GM18867 (cell line): ENCODE measurements around the gene ELL3.
"Not testable (repeated sequence)": the region's sequence is repeated elsewhere in the genome, so short reads cannot be mapped to it uniquely, and the experiment has no call there.

Source experiments
- ATAC-seq: cut with Tn5 transposase; IDR thresholded peaks from one replicate; pipeline ENCODE4 v1.9.1; 2021; ENCODE audit warnings: mild to moderate bottlenecking, moderate library complexity; ENCODE audit not compliant: unreplicated experiment

Gene ELL3

DNA sequence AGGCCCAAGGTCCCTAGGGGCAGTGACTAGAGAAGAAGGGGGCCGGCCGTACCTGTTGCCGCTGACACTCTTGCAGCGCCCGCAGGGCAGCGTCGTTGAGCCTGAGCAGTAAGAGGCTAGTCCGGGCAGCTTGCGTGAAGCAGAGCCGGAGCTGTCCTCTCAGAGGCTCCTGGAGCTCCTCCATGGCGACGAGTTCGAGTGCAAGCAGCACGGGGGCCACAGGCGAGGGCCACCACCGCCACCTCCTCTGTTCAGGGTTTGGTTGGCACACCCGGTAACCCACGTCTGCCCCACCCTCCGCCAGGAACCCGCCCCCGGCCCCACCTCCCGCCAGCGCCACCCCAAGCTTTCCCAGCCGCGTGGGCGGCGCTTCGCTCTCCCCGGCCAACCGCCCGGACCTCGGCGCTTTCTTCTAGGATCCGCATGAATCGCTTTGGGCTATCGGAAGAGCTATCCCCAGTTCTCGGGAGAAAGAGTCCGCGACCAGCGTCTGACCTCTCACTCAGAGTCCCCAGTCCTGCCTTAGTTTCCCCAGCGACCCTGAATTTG is at the start of gene ELL3:
Gene ELL3, minus strand, starts transcription at position 249 of the 549 bp plus-strand sequence. Its CDS starts 65 bp downstream, at position 184.
- ATAC-seq, result peak; percentile 40

- ATAC-seq, result no peak
Observed at GRCh38 chr15:43826029-43826507, 49.3 kb upstream of the ELL3 start.

DNA sequence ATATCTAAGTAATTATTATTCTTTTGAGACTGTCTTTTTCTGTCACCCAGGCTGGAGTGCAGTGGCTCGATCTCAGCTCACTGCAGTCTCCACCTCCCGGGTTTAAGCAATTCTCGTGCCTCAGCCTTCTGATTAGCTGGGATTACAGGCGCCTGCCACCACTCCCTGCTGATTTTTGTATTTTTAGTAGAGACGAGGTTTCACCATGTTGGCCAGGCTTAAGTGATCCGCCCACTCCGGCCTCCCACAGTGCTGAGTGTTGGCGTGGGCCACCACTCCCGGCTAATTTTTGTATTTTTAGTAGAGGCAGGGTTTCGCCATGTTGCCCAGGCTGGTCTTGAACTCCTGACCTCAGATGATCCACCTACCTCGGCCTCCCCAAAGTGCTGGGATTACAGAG is 48.5 kb upstream of the ELL3 start:
- ATAC-seq, result not testable (repeated sequence)

DNA sequence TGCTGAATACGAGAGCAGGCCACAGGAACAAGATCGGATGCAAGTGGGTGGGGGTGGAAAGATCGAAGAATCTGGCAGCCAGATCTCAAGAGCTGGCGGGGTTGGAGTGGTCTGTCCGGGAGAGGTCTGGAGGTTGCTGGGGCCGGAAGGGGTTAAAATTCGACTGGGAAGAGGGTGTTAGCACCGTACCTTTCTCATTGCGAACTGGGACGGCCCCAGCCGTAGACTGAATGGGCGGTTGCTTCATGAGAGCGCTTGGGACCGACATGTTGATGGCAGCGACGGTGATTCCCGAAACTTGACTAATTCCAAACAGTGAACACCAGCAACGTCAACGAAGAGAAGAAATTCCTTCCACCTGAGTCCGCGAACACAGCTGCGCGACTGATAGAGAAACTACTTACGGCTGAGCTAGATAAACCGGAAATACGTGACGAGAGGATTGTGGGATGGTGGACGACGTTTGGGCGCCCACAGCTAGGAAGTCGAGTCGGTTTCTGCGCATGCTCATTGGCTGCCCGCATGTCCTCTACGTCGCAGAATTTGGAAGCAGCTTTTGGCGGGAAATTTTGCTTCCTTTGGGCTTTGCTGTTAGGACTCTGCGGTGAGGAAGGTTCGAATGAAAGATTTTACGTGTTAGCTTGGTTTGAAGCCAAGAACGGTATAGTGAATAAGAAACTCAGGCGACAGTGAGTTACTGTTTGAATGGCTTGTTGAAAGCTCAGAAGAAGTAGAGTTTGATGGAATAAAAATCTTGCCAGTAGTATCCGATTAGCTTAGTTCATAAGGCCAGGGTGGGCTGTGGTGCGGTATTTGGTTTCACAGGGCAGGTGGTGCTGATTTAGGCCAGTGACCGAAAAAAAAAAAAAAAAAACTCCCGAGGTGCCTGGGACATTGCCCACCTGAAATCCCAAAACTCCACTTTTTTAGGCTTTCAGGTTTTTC is 47.8 kb upstream of the ELL3 start, which contains the start of gene MFAP1:
Gene MFAP1, minus strand, starts transcription at position 389 of the 945 bp plus-strand sequence. Its CDS starts 121 bp downstream, at position 268.
- peak; percentile 67 for ATAC-seq

DNA sequence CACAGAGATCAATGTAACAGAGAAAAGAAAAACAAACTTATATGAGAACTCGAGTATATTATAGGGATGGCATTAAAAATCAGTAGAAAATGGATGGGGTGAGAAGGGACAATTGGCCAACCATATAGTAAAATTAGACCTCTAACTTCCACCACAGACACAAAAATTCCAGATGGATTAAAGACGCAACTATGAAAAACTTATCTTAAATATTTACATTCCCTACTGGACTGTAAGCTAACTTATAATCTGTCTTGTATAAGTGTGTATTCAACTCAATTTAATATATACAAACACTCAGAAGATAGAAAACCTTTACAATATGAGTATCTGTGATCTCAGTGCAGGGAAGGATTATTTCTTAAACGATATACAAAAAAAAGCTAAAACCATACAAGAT is 44.7 kb upstream of the ELL3 start:
- ATAC-seq, result no peak

- ATAC-seq, result not testable (repeated sequence)
Observed at GRCh38 chr15:43815064-43815463, 38.3 kb upstream of the ELL3 start.

DNA sequence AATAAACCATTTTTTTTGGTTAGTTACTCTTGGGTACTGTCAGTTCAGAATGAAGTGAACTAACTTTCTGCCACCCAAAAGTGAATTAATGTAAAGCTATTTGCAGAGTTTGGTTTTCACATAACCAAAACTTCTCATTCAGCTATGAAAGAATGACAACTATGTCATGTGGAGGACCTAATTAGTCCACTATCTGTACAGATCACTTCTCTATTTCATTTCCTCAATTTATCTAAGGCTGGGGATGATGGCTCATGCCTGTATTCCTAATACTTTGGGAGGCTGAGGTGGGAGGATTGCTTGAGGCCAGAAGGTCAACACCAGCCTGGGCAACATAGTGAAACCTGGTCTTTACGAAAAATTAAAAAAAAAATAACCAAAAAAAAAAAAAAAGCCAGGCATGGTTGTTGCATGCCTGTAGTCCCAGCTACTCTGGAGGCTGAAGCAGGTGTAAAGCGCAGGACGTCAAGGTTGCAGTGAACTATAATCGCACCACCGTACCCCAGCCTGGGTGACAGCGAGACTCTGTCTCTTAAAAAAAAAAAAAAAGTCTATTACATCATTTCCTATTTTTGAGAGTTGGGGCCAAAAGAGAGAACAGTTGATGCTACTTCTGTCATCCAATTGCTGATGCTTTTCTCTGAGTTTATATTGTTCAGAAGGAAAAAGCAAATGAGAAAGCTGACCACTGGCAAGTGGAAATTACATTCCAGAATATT is 32.4 kb upstream of the ELL3 start:
- peak; percentile 63 for ATAC-seq

GRCh38 chr15:43808435-43808950 is 31.7 kb upstream of the ELL3 start:
- no peak for ATAC-seq

- ATAC-seq, result not testable (repeated sequence)
Observed at GRCh38 chr15:43802676-43803075, 25.9 kb upstream of the ELL3 start.

- ATAC-seq, result peak; percentile 88
Observed at GRCh38 chr15:43800286-43801141, 23.7 kb upstream of the ELL3 start, which contains the start of gene HYPK. Gene HYPK (plus strand): TSS chr15:43800599. CDS start chr15:43800623, 24 bp downstream.

DNA sequence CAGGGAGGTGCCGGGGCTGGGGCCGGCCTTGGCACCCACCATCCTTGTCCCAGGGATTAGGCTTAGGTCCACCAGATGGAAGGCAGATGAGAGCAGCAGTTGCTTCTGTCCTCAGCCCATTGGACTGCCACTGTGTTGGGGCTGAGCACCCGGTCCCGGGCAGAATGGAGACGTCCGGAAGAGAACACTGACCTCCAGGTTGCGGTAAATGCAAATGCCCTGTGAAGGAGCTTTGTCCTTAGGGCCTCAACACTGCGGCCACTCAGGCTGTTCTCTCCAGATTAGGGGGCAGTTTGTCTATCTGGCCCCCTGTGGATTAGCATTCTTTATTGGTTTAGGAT is 23.1 kb upstream of the ELL3 start, which contains the start of gene SERINC4:
Gene SERINC4, minus strand, starts transcription at position 276 of the 341 bp plus-strand sequence. Its CDS starts 234 bp downstream, at position 42.
- ATAC-seq, result no peak

GRCh38 chr15:43799209-43799944 is 22.6 kb upstream of the ELL3 start:
- no peak for ATAC-seq

DNA sequence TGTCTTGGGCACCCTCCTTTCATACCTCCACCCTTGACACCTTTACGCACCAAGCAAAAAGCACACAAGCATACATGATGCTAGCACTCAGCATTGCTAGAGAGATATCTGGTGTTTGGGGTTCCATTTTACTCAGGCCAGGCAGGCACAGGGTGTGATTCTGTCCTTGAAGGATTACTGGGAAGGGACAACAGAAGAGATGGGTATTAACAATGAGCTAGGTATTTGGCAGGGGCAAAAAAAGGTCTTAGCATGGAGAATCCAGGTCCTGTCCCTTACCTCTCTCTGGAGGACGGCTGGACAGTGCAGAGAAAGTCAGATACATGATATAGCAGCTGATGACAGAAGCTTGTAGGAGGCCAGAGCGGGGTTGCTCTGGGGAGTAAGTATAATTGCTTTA is 19.8 kb upstream of the ELL3 start:
- ATAC-seq, result no peak

DNA sequence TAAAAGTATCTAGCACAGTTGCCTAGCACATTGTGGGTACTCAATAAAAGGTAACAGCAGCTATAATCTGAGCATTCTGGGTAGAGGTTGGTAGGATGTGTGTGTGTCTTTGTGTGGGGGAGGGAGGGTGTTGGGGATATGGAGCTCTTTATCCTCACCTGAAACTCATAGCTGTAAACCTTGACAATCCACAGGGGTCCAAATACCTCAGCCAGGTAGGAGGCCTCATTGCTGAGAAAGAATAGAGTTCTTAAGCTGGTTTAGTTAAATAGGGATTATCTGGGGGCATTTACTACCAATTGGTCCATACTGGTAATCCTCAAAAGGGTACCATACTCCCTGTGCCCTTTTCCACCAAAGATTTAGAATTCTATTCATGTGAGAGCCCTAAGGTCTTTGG is 19.2 kb upstream of the ELL3 start:
- ATAC-seq, result no peak

- ATAC-seq, result no peak
Observed at GRCh38 chr15:43795197-43795596, 18.4 kb upstream of the ELL3 start.

- no peak for ATAC-seq
Observed at GRCh38 chr15:43794269-43795037, 17.7 kb upstream of the ELL3 start.

DNA sequence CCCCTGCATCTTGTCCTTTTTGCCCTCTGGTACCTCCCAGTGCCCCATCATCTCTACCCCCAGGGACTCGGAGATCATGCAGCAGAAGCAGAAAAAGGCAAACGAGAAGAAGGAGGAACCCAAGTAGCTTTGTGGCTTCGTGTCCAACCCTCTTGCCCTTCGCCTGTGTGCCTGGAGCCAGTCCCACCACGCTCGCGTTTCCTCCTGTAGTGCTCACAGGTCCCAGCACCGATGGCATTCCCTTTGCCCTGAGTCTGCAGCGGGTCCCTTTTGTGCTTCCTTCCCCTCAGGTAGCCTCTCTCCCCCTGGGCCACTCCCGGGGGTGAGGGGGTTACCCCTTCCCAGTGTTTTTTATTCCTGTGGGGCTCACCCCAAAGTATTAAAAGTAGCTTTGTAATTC is 16.9 kb upstream of the ELL3 start:
- no peak for ATAC-seq

GRCh38 chr15:43792761-43793476 is 16.2 kb upstream of the ELL3 start:
- no peak for ATAC-seq
